Activated naive CD4-positive, alpha-beta T cell (primary cell): ENCODE results near the gene AP5S1.
"Not testable (repeated sequence)": the region's sequence is repeated elsewhere in the genome, so short reads cannot be mapped to it uniquely, and the experiment has no call there.

Experiments
- DNase-seq, 4 experiments: peaks; one replicate each; lab custom pipeline; 2025; lab: John Stamatoyannopoulos, UW

AP5S1 gene

GRCh38 chr20:3843990-3844619 is 23.8 kb downstream of the AP5S1 start:
- DNase-seq, result not testable (repeated sequence)

- DNase-seq, result no peak
These were observed 26.0 kb downstream of the AP5S1 start for GRCh38 chr20:3846378-3846739.

GRCh38 chr20:3846740-3847428 is 26.5 kb downstream of the AP5S1 start, which contains the start of gene MAVS:
Gene MAVS, plus strand, starts transcription at chr20:3846834. Its CDS starts 7,791 bp downstream, at chr20:3854625.
- DNase-seq, result peak; percentile 49 to 84 (median 64)

GRCh38 chr20:3847429-3847940 is 27.1 kb downstream of the AP5S1 start:
- no peak for DNase-seq

- DNase-seq, result no peak
These were observed 28.2 kb downstream of the AP5S1 start for GRCh38 chr20:3848565-3848964.

GRCh38 chr20:3854462-3854871 is 34.1 kb downstream of the AP5S1 start:
- no peak for DNase-seq

GRCh38 chr20:3857405-3857804 is 37.1 kb downstream of the AP5S1 start:
- no peak for DNase-seq

- no peak for DNase-seq
These were observed 38.3 kb downstream of the AP5S1 start for GRCh38 chr20:3858689-3859088.

GRCh38 chr20:3861191-3861590 is 40.8 kb downstream of the AP5S1 start:
- no peak for DNase-seq

- no peak for DNase-seq
These were observed 42.0 kb downstream of the AP5S1 start for GRCh38 chr20:3862333-3862732.

- DNase-seq, result no peak
These were observed 43.0 kb downstream of the AP5S1 start for GRCh38 chr20:3863317-3863716.

GRCh38 chr20:3864518-3864917 is 44.2 kb downstream of the AP5S1 start:
- no peak for DNase-seq

GRCh38 chr20:3865152-3865886 is 45.0 kb downstream of the AP5S1 start:
- no peak for DNase-seq

- DNase-seq, result no peak
These were observed 45.6 kb downstream of the AP5S1 start for GRCh38 chr20:3865887-3866407.

- no peak for DNase-seq
These were observed 46.1 kb downstream of the AP5S1 start for GRCh38 chr20:3866464-3866863.

- DNase-seq, result no peak
These were observed 47.5 kb downstream of the AP5S1 start for GRCh38 chr20:3867802-3868201.

GRCh38 chr20:3869839-3870634 is 49.7 kb downstream of the AP5S1 start:
- no peak for DNase-seq

GRCh38 chr20:3871550-3872265 is 51.4 kb downstream of the AP5S1 start:
- DNase-seq, result no peak

- DNase-seq, result no peak
These were observed 53.2 kb downstream of the AP5S1 start for GRCh38 chr20:3873507-3873906.

GRCh38 chr20:3874194-3874844 is 54.0 kb downstream of the AP5S1 start:
- no peak for DNase-seq
